Activated CD8-positive, alpha-beta memory T cell treated with anti-CD3 and anti-CD28 coated beads for 4 hours (primary cell): Measurements from ENCODE around the gene ACKR1.

Experiments used
- DNase-seq, 2 donors: peaks; one replicate each; pipeline ENCODE4 v3.0.0-alpha.2; 2020; ENCODE audit warnings: low read depth in 2 of 2

The ACKR1 gene

DNA sequence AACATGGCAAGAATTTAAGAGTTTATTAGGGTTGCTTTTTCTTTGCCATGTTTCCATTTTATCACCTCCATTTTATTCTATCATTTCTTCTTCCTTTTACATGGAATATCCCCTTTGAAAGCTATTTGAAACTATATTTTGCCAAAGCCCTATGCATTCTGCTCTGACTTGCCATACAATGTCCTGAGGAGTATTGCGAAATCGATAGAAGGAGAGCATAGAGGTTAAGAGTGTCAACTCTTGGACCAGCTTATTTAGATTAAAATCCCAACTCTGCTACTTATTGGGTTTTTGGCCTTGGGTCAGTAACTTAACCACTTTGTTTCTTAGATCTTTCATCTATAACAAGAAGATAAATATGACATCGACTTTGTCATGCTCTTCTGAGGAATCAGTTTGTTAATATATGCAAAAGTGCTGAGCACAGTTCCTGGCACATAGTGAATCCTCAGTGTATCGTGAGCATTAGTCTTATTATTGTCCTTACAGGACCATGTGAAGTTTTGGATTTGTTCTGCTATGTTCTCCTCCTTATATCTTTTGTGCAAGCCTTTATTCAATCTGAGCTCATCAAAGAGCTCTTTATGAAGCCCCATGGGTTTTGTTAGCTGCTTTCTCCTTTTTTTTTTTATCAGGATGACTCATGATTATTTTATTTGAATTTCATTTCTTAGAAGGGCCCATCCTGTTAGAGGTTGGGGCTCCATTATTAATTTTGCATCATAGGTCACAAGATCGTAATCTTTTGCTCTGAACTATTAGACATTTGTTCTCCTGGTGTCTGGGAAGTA, 17.6 kb downstream of the ACKR1 start:
- DNase-seq = no peak

DNA sequence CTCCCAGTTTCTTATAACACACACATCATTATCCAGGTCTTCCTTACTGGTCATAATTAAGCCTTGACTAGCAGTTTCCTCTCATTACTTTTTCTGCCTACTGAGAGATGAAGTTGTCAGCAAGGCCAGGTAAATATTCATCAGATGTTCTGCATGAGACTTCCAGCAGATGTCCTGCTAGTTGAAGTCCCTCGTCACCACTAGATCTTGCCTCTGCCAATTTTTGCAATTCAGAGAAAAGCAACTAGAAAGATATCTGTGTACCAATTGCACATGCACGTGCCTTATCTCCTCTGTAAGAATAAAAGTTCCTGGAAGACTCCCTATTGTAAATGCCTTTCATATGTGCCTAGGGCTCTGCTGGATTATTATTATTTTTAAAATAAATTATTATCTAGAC, 18.3 kb downstream of the ACKR1 start:
- no peak for DNase-seq

DNA sequence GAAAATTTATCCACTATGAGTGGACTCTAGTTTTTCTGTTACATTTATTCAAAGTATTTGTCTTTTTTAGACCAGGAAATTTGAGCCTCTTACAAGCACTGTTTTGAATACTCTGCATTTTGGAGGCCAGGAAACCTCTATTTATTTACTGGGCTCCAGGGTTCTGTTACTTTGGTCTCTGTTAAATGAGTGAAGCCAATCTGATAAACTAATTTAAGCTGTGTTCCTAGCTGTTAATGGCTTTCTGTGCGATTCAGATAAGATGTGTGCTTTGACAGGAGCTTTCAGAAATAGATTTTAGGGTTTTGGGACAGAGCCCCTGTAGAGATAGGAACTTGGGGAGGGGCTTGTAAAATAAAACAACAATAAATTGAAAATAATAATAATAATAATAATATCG, 23.9 kb downstream of the ACKR1 start:
- no peak for DNase-seq

DNA sequence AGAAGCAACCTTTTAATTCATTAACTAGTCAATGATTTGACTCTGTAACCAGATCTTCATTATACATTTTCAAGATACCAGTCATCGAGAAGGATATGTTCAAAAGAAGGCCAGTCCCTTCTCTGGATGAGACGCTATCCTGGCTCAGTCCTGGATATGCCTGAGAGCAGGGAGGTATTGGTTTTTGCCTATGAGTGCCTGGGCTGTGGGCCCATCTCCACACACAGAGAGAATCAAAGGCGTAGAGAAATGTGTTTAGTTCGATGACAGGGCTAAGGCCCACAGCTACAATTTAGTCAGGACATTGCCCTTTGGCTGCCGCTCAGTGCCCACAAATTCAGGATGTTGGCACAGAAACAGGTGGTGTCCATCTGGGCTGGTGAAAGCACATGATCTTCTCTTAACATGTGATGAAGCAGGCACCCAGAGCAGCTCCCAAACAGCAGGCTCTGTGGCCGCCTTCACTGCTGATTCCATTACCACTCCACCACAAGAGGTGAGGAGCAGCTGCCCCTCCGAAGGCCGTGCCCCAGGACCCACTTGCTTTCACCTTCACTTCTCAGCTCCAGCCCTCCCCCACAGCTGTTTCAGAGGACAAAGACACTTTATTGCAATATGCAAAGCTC, 24.7 kb downstream of the ACKR1 start:
- no peak for DNase-seq

DNA sequence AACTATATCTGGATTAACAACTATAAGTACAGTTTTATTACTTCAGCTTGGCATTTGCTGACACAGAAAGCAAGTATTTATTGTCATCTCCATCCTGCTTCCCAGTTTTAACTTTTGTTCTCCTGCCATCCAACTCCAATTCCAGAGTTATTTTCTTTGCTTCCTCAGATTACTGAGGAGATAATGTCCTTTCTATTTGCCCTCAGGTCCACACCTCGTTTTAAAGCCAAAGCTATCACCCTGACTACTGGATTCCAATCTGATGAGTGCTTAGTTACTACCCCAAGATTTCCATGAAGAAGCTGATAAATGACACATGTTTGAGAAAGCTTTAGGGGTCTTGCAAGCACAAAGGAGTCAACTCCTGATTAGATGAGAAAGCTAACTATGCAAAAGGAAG, 25.2 kb downstream of the ACKR1 start:
- DNase-seq = no peak

DNA sequence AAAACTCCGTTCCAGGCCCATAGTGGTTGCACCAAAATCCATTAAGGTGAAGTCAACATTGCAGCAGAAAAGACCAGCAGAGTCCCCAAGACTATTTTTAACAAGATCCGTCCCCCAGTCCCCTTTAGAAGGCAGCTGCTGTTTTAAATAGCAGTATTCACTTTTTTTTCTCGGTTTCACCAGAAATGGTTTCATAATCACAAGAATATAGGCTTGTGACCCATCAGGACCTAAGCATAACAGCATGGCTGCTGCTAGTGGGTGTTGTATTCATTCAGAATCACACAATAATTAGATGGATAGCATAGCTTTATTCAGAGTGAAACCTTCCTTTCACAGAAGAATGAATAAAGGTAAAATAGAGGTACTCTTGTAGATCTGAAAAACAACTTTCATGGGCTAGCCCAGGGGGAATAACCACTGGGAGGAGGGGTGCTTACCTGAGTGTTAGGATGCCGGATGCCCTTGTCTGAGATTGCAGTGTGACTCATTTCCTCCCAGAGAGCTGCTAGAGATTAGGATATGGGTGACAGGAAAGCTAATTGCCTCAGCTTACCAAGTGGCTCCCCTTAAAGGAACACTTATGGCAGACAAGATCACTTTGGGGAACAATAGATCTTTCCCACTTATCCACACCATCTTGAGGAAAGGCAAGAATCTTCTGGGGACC, 35.0 kb downstream of the ACKR1 start:
- DNase-seq = no peak

DNA sequence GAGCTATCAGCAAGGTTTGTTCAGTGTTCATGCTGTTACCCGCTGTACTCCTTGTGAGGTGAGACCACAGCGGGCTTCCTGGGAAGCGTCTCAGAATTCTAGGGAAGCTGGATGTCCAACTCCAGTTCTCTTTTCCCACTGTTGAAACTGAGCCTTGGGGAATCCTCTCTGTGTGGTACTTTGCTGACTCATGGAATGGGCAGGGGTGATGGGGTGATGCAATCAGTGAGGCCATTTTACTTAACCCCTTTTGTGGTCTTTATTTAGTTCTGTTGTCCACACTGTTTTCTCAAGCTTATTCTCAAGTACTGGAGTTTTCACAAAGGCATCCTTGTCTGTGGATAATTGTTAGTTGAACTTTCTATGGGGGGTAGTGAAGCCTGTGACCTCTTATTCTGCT, 42.6 kb downstream of the ACKR1 start:
- DNase-seq = no peak

DNA sequence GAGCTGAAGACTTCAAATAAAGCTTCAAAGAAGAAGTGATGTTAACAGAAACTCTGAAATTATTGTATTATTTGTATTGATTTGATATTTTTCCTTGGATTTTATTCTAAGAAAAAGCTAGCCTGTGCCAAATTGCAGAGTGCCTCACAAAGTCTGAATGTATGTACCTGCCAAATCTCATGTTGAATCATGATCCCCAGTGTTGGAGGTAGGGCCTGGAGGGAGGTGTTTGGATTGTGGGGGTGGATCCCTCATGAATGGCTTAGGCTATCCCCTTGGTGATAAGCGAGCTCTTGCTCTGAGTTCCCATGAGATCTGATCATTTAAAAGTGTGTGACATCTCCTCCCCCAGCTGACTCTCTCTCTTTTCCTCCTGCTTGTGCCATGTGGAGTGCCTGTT, 43.6 kb downstream of the ACKR1 start:
- DNase-seq = no peak

DNA sequence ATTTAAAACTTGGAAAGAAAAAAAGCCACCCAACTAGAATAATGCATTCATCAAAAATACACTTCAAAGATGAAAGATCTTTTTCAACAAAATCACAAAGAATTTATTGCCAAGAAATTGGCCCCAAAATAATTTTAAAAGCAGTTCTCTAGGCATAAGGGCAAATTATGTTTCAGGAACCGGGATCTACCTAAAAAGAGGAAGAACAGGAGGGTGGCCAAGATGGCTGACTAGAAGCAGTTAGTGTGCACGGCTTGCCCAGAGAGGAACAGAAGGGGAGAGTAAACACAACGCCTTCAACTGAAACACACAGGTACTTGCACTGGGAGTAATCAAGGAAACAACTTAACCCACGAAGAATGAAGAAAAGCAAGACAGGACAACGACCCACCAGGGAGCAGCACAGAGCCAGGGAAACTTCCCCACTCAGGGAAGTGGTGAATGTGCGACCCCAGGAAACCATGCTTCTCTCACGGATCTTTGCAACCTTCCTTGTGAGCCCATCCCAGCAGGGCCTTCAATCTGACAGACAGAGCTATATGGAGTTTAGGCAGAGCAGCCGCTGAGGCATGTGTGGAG, 46.1 kb downstream of the ACKR1 start:
- no peak for DNase-seq
